Measurements from ENCODE around the gene GABBR2. TPM values are rescaled to one million over a fixed set of nuclear protein-coding genes. Genes with fewer than 3 reads are reported as not detected.
A peak's percentile ranks its signal among the peaks of the same experiment; 100 is the strongest.

The GABBR2 gene
- polyA plus RNA-seq, 4 donors, result 0.09 to 1.4 (median 0.71) TPM; not detected in 1

- no peak overlapping the region for H3K27ac ChIP-seq (ENCODE audit: low read depth in 1 of 3, low read length in 2 of 3)
- peaks cover 0 to 4% of the 10 kb centered on the region in 2 donors for H3K9me3 ChIP-seq (ENCODE audit: control insufficient read depth in 2 of 2, insufficient read depth in 1 of 2, low read depth in 1 of 2, low read length in 1 of 2)
- 78 to 87% (median 82%) methylated on average over 5 of the region's 5 CpGs for WGBS, 3 donors
- H3K36me3 ChIP-seq (ENCODE audit: control insufficient read depth in 3 of 3, insufficient read depth in 2 of 3, low read depth in 1 of 3, low read length in 3 of 3), result no peaks in the 10 kb centered on the region
- no peak overlapping the region for H3K4me3 ChIP-seq (ENCODE audit: low read depth in 1 of 3, low read length in 3 of 3)
- DNase-seq (no peak), FAIRE-seq (no peak)
- no peaks in the 10 kb centered on the region for H3K27me3 ChIP-seq (ENCODE audit: control insufficient read depth in 3 of 3, insufficient read depth in 3 of 3, low read length in 3 of 3)
- no peaks in the 10 kb centered on the region for H3K4me1 ChIP-seq (ENCODE audit: control insufficient read depth in 3 of 3, insufficient read depth in 2 of 3, low read depth in 1 of 3, low read length in 2 of 3)
Measured at GRCh38 chr9:98419260-98419603, 289.5 kb downstream of the GABBR2 start.

DNA sequence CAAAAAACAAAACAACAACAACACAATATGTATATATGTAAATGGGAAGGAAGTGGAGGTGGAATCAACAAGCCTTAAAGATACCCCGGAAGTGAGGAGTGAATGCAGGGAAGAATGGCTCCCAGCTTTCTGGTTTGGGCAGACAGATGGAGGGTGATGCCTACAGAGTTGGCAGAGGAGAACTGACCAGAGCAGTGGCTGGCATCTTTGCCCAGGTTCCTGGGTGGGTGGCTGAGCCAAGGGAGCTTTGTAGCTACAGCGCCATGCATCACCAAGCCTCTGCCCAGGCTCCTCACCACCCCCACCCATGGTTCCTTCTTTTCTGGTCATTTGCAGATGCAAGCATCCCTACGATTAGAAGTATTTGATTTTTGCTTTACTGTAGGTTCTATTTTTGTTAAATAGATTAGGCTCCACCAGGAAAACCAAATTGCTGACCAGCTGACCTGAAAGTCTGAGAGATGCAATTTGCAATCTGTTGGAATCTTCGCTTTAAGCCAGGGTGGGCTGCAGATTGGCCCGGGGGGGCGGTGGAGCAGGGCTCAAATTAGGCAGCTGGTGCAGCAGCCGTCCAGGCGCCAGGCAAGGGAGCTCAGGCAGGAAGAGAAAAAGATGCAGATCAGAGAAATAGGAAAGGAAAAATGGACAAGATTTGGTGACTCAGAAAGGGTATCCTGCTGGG lies 290.0 kb downstream of the GABBR2 start:
- 85 to 91% (median 87%) methylated on average over 8 of the region's 8 CpGs for WGBS, 3 donors
- no peak overlapping the region for H3K4me3 ChIP-seq (ENCODE audit: low read depth in 1 of 3, low read length in 3 of 3)
- FAIRE-seq, result no peak
- no peak for DNase-seq
- H3K27me3 ChIP-seq (ENCODE audit: control insufficient read depth in 3 of 3, insufficient read depth in 3 of 3, low read length in 3 of 3), result no peaks in the 10 kb centered on the region
- H3K4me1 ChIP-seq (ENCODE audit: control insufficient read depth in 3 of 3, insufficient read depth in 2 of 3, low read depth in 1 of 3, low read length in 2 of 3), result no peaks in the 10 kb centered on the region
- no peaks in the 10 kb centered on the region for H3K36me3 ChIP-seq (ENCODE audit: control insufficient read depth in 3 of 3, insufficient read depth in 2 of 3, low read depth in 1 of 3, low read length in 3 of 3)
- peaks cover 0 to 4% of the 10 kb centered on the region in 2 donors for H3K9me3 ChIP-seq (ENCODE audit: control insufficient read depth in 2 of 2, insufficient read depth in 1 of 2, low read depth in 1 of 2, low read length in 1 of 2)
- no peak overlapping the region for H3K27ac ChIP-seq (ENCODE audit: low read depth in 1 of 3, low read length in 2 of 3)

DNA sequence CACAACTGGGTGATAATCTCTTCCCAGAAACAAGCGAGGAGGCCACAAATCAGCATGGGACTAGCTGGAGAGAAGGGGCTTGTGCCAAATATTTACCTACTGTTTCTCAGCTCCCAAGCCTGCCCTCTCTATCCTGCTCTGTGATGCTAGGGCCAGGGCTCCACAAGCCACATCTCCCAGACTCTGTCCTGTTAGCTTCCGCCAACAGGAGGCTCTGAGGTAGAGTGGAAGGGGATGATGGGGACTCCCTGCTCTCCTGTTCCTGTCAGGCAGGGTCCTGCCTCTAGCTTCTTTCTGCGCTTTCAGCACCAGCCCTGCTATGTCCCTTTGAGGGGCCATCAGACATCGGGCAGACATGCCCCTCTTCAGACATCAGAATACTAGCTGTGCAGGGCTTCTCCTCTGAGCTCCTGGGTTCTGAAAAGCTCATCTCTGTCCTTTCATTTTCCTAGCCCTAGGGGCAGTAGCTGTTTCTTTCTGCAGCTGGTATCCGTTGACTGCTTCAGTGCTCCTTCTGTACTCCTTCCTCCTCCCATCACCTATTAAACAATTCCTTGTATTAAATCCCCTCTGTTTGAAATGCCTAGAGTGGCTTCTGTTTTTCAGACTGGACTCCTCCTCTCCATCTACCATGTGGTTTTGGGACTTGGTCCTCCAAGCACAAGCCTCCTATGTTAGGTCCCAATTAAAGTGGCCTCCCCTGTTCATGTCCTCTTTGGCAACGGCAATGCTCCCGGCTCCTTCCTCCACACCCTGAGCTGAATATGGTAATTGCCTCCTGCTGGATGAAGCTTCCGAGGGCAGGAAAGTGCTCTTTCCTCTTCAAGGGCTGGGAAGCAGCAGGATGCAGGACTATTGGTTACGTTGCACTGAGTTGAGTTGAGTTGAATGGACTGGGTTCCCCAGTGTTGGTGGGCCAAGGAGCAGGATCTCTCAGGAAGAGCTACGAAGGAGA lies 292.2 kb downstream of the GABBR2 start:
- FAIRE-seq (no peak), DNase-seq (no peak)
- Histone ChIP-seq H3K27me3 (ENCODE audit: control insufficient read depth in 3 of 3, insufficient read depth in 3 of 3, low read length in 3 of 3) (no peaks in the 10 kb centered on the region), H3K4me1 (ENCODE audit: control insufficient read depth in 3 of 3, insufficient read depth in 2 of 3, low read depth in 1 of 3, low read length in 2 of 3) (no peaks in the 10 kb centered on the region), H3K4me3 (ENCODE audit: low read depth in 1 of 3, low read length in 3 of 3) (no peak overlapping the region), H3K9me3 (ENCODE audit: control insufficient read depth in 2 of 2, insufficient read depth in 1 of 2, low read depth in 1 of 2, low read length in 1 of 2) (peaks cover 0 to 4% of the 10 kb centered on the region in 2 donors), H3K36me3 (ENCODE audit: control insufficient read depth in 3 of 3, insufficient read depth in 2 of 3, low read depth in 1 of 3, low read length in 3 of 3) (no peaks in the 10 kb centered on the region), H3K27ac (ENCODE audit: low read depth in 1 of 3, low read length in 2 of 3) (no peak overlapping the region)
- WGBS, 3 donors, result 72 to 82% (median 79%) methylated on average over 10 of the region's 10 CpGs

DNA sequence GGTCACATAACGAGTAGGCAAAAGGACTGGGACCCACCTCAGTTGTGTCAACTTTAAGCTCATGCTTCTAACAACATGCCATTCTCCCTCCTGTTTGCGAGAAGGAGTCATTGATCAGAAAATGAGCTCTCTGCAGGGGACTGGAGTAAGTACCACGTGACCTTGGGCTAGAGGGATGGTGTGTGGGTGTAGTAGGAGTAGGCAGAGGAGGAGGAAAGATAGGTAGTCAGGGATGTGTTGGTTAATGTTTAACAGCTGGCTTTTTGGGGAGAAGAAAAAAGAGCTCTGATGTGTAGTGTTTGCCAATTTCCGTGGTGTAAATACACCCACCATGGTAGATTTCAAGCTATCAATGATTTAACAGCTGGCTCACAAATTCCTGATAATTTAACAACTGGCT lies 293.0 kb downstream of the GABBR2 start:
- no peaks in the 10 kb centered on the region for H3K27me3 ChIP-seq (ENCODE audit: control insufficient read depth in 3 of 3, insufficient read depth in 3 of 3, low read length in 3 of 3)
- H3K4me1 ChIP-seq (ENCODE audit: control insufficient read depth in 3 of 3, insufficient read depth in 2 of 3, low read depth in 1 of 3, low read length in 2 of 3), result no peaks in the 10 kb centered on the region
- FAIRE-seq, result no peak
- no peak overlapping the region for H3K27ac ChIP-seq (ENCODE audit: low read depth in 1 of 3, low read length in 2 of 3)
- WGBS, 3 donors, result 52 to 63% (median 60%) methylated on average over 4 of the region's 4 CpGs
- no peak for DNase-seq
- peaks cover 0 to 4% of the 10 kb centered on the region in 2 donors for H3K9me3 ChIP-seq (ENCODE audit: control insufficient read depth in 2 of 2, insufficient read depth in 1 of 2, low read depth in 1 of 2, low read length in 1 of 2)
- H3K36me3 ChIP-seq (ENCODE audit: control insufficient read depth in 3 of 3, insufficient read depth in 2 of 3, low read depth in 1 of 3, low read length in 3 of 3), result no peaks in the 10 kb centered on the region
- no peak overlapping the region for H3K4me3 ChIP-seq (ENCODE audit: low read depth in 1 of 3, low read length in 3 of 3)

DNA sequence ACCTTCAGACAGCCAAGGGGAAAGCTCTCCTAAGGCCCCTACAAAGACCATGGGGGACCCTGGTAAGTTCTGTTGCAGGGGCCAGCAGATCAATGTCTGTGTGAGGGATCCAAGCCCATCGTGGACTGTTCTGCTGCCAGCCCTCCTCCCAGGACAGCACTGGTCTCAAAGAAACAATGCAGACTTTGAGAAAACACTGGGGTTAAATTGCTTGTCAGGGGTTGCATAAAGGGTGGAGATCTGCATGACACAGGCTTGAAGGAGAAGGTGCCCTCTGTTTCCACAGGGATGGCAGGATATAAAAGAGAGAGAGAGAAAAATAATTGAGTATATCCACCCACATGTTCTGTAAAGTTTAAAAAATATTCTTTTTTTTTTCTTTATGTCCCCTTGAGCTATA lies 295.7 kb downstream of the GABBR2 start:
- DNase-seq (no peak), FAIRE-seq (no peak)
- no peaks in the 10 kb centered on the region for H3K27me3 ChIP-seq (ENCODE audit: control insufficient read depth in 3 of 3, insufficient read depth in 3 of 3, low read length in 3 of 3)
- H3K9me3 ChIP-seq (ENCODE audit: control insufficient read depth in 2 of 2, insufficient read depth in 1 of 2, low read depth in 1 of 2, low read length in 1 of 2), result peaks cover 0 to 4% of the 10 kb centered on the region in 2 donors
- WGBS, 3 donors, result 50 to 67% (median 60%) methylated on average over 1 of the region's 1 CpG
- no peak overlapping the region for H3K4me3 ChIP-seq (ENCODE audit: low read depth in 1 of 3, low read length in 3 of 3)
- no peaks in the 10 kb centered on the region for H3K36me3 ChIP-seq (ENCODE audit: control insufficient read depth in 3 of 3, insufficient read depth in 2 of 3, low read depth in 1 of 3, low read length in 3 of 3)
- no peak overlapping the region for H3K27ac ChIP-seq (ENCODE audit: low read depth in 1 of 3, low read length in 2 of 3)
- H3K4me1 ChIP-seq (ENCODE audit: control insufficient read depth in 3 of 3, insufficient read depth in 2 of 3, low read depth in 1 of 3, low read length in 2 of 3), result no peaks in the 10 kb centered on the region

DNA sequence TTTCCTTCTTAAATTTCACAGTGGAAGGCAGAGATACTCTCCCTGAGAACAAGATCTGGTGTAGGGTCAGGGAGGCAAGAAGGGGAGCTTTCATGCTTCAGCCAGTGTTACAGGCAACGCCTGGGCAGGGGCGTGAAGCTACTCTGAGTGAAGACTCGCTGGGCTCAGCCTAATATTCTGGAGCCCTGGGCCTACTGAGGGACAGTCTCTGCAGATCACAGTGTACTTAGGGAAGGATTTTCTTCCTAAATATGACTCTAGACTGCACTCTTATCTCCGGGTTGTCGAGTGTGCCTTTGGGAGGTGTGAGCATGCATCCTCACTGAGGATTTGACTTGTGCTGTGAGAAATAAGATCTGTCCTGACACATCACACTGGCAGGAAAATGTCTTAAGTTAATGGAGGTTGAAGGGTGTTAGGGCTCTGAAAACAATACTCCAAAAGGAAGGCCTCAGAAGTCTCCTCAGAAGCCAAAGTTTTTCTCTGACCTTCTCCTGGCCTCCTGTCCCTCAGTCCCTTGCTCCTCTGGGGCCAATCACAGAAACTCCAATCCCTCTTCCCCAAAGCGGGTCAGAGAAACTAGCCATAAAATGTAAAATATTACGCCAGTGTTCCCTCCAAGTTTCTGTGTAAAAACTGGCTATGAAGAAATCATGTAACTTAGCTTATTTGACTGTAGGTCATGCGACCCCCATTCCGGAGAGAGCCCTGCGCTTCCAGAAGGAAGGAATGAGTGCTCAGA lies 296.5 kb downstream of the GABBR2 start:
- no peaks in the 10 kb centered on the region for H3K36me3 ChIP-seq (ENCODE audit: control insufficient read depth in 3 of 3, insufficient read depth in 2 of 3, low read depth in 1 of 3, low read length in 3 of 3)
- H3K9me3 ChIP-seq (ENCODE audit: control insufficient read depth in 2 of 2, insufficient read depth in 1 of 2, low read depth in 1 of 2, low read length in 1 of 2), result peaks cover 0 to 4% of the 10 kb centered on the region in 2 donors
- no peak overlapping the region for H3K4me3 ChIP-seq (ENCODE audit: low read depth in 1 of 3, low read length in 3 of 3)
- DNase-seq (no peak), FAIRE-seq (no peak)
- WGBS, 3 donors, result 89 to 91% (median 90%) methylated on average over 10 of the region's 10 CpGs
- H3K27ac ChIP-seq (ENCODE audit: low read depth in 1 of 3, low read length in 2 of 3), result no peak overlapping the region
- no peaks in the 10 kb centered on the region for H3K4me1 ChIP-seq (ENCODE audit: control insufficient read depth in 3 of 3, insufficient read depth in 2 of 3, low read depth in 1 of 3, low read length in 2 of 3)
- H3K27me3 ChIP-seq (ENCODE audit: control insufficient read depth in 3 of 3, insufficient read depth in 3 of 3, low read length in 3 of 3), result no peaks in the 10 kb centered on the region

GRCh38 chr9:98410185-98410697 lies 298.5 kb downstream of the GABBR2 start:
- Histone ChIP-seq H3K36me3 (ENCODE audit: control insufficient read depth in 3 of 3, insufficient read depth in 2 of 3, low read depth in 1 of 3, low read length in 3 of 3) (no peaks in the 10 kb centered on the region), H3K9me3 (ENCODE audit: control insufficient read depth in 2 of 2, insufficient read depth in 1 of 2, low read depth in 1 of 2, low read length in 1 of 2) (no peaks in the 10 kb centered on the region), H3K27ac (ENCODE audit: low read depth in 1 of 3, low read length in 2 of 3) (no peak overlapping the region), H3K4me1 (ENCODE audit: control insufficient read depth in 3 of 3, insufficient read depth in 2 of 3, low read depth in 1 of 3, low read length in 2 of 3) (no peaks in the 10 kb centered on the region), H3K27me3 (ENCODE audit: control insufficient read depth in 3 of 3, insufficient read depth in 3 of 3, low read length in 3 of 3) (no peaks in the 10 kb centered on the region), H3K4me3 (ENCODE audit: low read depth in 1 of 3, low read length in 3 of 3) (no peak overlapping the region)
- DNase-seq, result peak; percentile 39 to 76
- WGBS, 3 donors, result 27 to 41% (median 28%) methylated on average over 8 of the region's 8 CpGs
- FAIRE-seq, result no peak

- Histone ChIP-seq H3K4me3 (ENCODE audit: low read depth in 1 of 3, low read length in 3 of 3) (no peak overlapping the region), H3K27me3 (ENCODE audit: control insufficient read depth in 3 of 3, insufficient read depth in 3 of 3, low read length in 3 of 3) (no peaks in the 10 kb centered on the region), H3K36me3 (ENCODE audit: control insufficient read depth in 3 of 3, insufficient read depth in 2 of 3, low read depth in 1 of 3, low read length in 3 of 3) (no peaks in the 10 kb centered on the region), H3K4me1 (ENCODE audit: control insufficient read depth in 3 of 3, insufficient read depth in 2 of 3, low read depth in 1 of 3, low read length in 2 of 3) (no peaks in the 10 kb centered on the region), H3K27ac (ENCODE audit: low read depth in 1 of 3, low read length in 2 of 3) (no peak overlapping the region), H3K9me3 (ENCODE audit: control insufficient read depth in 2 of 2, insufficient read depth in 1 of 2, low read depth in 1 of 2, low read length in 1 of 2) (no peaks in the 10 kb centered on the region)
- FAIRE-seq (no peak), DNase-seq (no peak)
- WGBS, 3 donors, result 62 to 68% (median 62%) methylated on average over 6 of the region's 6 CpGs
Measured at GRCh38 chr9:98409719-98410118, 299.0 kb downstream of the GABBR2 start.
